ENCODE results near the gene ANKRA2. TPM values are rescaled to one million over a fixed set of nuclear protein-coding genes. Genes with fewer than 3 reads are reported as not detected.
"Not testable (repeated sequence)": the region's sequence is repeated elsewhere in the genome, so short reads cannot be mapped to it uniquely, and the experiment has no call there.

ANKRA2 gene
- total RNA-seq, 1 donor from 2014 or later: 28.0 TPM

GRCh38 chr5:73515232-73515631 lies 50.2 kb downstream of the ANKRA2 start:
- DNase-seq (ENCODE audit: low spot score) (no peak), ATAC-seq (no peak)
- intact Hi-C loops (cut with DNase I): no loop called here

- intact Hi-C loops (cut with DNase I): no loop called here
- ATAC-seq: no peak
- DNase-seq (ENCODE audit: low spot score): no peak
Observed at GRCh38 chr5:73514418-73514817, 51.0 kb downstream of the ANKRA2 start.

GRCh38 chr5:73513996-73514395 lies 51.4 kb downstream of the ANKRA2 start:
- DNase-seq (ENCODE audit: low spot score) (no peak), ATAC-seq (no peak)
- intact Hi-C loops (cut with DNase I): no loop called here

GRCh38 chr5:73508521-73508920 lies 56.9 kb downstream of the ANKRA2 start:
- intact Hi-C loops (cut with DNase I): not testable (repeated sequence)
- peak; percentile 48 for ATAC-seq

GRCh38 chr5:73507062-73507461 lies 58.4 kb downstream of the ANKRA2 start:
- intact Hi-C loops (cut with DNase I): no loop called here
- ATAC-seq (no peak), DNase-seq (ENCODE audit: low spot score) (no peak)

More at GRCh38 chr5:73508521-73508920, 56.9 kb downstream of the ANKRA2 start:
- DNase-seq (ENCODE audit: low spot score): not testable (repeated sequence)

- ATAC-seq (no peak), DNase-seq (ENCODE audit: low spot score) (no peak)
- intact Hi-C loops (cut with DNase I): no loop called here
Observed at GRCh38 chr5:73506459-73506955, 58.9 kb downstream of the ANKRA2 start.

Other genes starting within 250 kb of the ANKRA2 start
- 99.3 TPM for gene FOXD1, start 116.9 kb downstream of the ANKRA2 start, total RNA-seq
- gene BTF3, start 67.2 kb downstream of the ANKRA2 start, total RNA-seq: 508 TPM
- 18.5 TPM for gene UTP15, start 104 bp upstream of the ANKRA2 start, total RNA-seq
- gene ARHGEF28, start 60.6 kb upstream of the ANKRA2 start, total RNA-seq: 51.8 TPM

Measured in sciatic nerve (tissue), 2 donors.